K562 (cell line): ENCODE results near the gene APOB.

Experiments used
- BRCA1 ChIP-seq, 2 experiments: fragments of 450-650 bp in 1 of 2; sonication (generic) in 1 of 2; formaldehyde crosslinking in 1 of 2; IDR thresholded peaks; 2 replicates each; pipeline versions ENCODE4 v1.5.0 to v1.6.1; 2017 to 2020; ENCODE audit warnings: mild to moderate bottlenecking in 1 of 2, missing genetic modification reagents in 1 of 2
- CREM ChIP-seq: IDR thresholded peaks from 2 replicates; pipeline ENCODE4 v1.6.1; 2014; ENCODE audit warnings: antibody characterized with exemption, low read depth
- CTBP1 ChIP-seq: fragments of 450-650 bp; IDR thresholded peaks from 2 replicates; pipeline ENCODE4 v1.6.1; 2016; ENCODE audit warnings: borderline replicate concordance
- CTCF ChIP-seq, 3 experiments: IDR thresholded peaks in 2 of 3; conservative IDR thresholded peaks in 1 of 3; 2 replicates each; pipeline ENCODE4 v1.5.1; 2011 to 2012; ENCODE audit warnings: low read length in 3 of 3, mild to moderate bottlenecking in 3 of 3, control low read depth in 2 of 3, improper control_type of control experiment in 1 of 3, inconsistent platforms in 1 of 3, low read depth in 1 of 3, mixed read lengths in 1 of 3, moderate library complexity in 1 of 3; ENCODE audit not compliant: insufficient read depth in 2 of 3
- ETV1 ChIP-seq: fragments of 450-650 bp; conservative IDR thresholded peaks from 2 replicates; pipeline ENCODE4 v1.6.1; 2016; ENCODE audit warnings: missing genetic modification characterization, control low read depth, low read depth, missing compliant biosample characterization
- GTF3C2 ChIP-seq: IDR thresholded peaks from 3 replicates; pipeline ENCODE4 v1.6.1; 2011; ENCODE audit warnings: borderline replicate concordance, mild to moderate bottlenecking, moderate library complexity; ENCODE audit not compliant: insufficient read length; ENCODE audit errors: extremely low read depth
- POLR2A ChIP-seq: fragments of 450-650 bp; conservative IDR thresholded peaks from 2 replicates; pipeline ENCODE4 v1.6.1; 2016
- ZNF239 ChIP-seq: fragments of 250-450 bp; sonication (Bioruptor Pico); IDR thresholded peaks from 2 replicates; pipeline ENCODE4 v1.4.0; 2020; ENCODE audit warnings: mild to moderate bottlenecking
- ZNF395 ChIP-seq: fragments of 200-800 bp; sonication (Bioruptor generic); IDR thresholded peaks from 2 replicates; pipeline ENCODE4 v1.6.1; 2017; ENCODE audit warnings: missing genetic modification characterization, missing compliant biosample characterization
- TF ChIP-seq, protein P1 (sequence below): fragments of 250-450 bp; sonication (Bioruptor Pico); IDR thresholded peaks from 2 replicates; pipeline ENCODE4 v1.4.0; 2020; ENCODE audit warnings: mild to moderate bottlenecking, moderate library complexity, borderline replicate concordance

- TF ChIP-seq, protein P1, sequence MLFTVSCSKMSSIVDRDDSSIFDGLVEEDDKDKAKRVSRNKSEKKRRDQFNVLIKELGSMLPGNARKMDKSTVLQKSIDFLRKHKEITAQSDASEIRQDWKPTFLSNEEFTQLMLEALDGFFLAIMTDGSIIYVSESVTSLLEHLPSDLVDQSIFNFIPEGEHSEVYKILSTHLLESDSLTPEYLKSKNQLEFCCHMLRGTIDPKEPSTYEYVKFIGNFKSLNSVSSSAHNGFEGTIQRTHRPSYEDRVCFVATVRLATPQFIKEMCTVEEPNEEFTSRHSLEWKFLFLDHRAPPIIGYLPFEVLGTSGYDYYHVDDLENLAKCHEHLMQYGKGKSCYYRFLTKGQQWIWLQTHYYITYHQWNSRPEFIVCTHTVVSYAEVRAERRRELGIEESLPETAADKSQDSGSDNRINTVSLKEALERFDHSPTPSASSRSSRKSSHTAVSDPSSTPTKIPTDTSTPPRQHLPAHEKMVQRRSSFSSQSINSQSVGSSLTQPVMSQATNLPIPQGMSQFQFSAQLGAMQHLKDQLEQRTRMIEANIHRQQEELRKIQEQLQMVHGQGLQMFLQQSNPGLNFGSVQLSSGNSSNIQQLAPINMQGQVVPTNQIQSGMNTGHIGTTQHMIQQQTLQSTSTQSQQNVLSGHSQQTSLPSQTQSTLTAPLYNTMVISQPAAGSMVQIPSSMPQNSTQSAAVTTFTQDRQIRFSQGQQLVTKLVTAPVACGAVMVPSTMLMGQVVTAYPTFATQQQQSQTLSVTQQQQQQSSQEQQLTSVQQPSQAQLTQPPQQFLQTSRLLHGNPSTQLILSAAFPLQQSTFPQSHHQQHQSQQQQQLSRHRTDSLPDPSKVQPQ (CRISPR knock-in tag) = no peak
- TF ChIP-seq ETV1 (tag) (no peak), BRCA1 (IDR thresholded peaks at IDR 0.05) (no peak), BRCA1 (CRISPR knock-in tag; IDR thresholded peaks at IDR 0.05) (no peak), POLR2A (no peak), GTF3C2 (no peak), ZNF395 (no peak), CTBP1 (no peak), ZNF239 (CRISPR knock-in tag) (no peak), CREM (no peak), CTCF (IDR thresholded peaks at IDR 0.05 in 2 of 3, conservative IDR thresholded peaks at IDR 0.05 in 1 of 3; ENCODE audit: insufficient read depth in 2 of 3, low read depth in 1 of 3, low read length in 3 of 3) (no peak)
Observed at GRCh38 chr2:21006423-21007128, 37.3 kb downstream of the APOB start.
